GM12865 (cell line): ENCODE results near the gene MORC3.

Experiments
- DNase-seq: peaks from one replicate; pipeline ENCODE4 v3.0.0; 2010; ENCODE audit warnings: low read depth
- H3K4me3 ChIP-seq: 2 replicates; pipeline ENCODE4 v1.5.1; 2011; ENCODE audit warnings: mild to moderate bottlenecking, low read depth, low read length, control low read depth
- TF ChIP-seq, protein P1 (sequence below): IDR thresholded peaks from 2 replicates; pipeline ENCODE4 v1.5.1; 2011; ENCODE audit warnings: low read length, control low read depth, low read depth, inconsistent platforms; ENCODE audit not compliant: insufficient read depth; ENCODE audit errors: missing control alignments

The MORC3 gene

GRCh38 chr21:36350282-36350910, 30.4 kb downstream of the MORC3 start:
- DNase-seq: no peak
- no peak overlapping the region for H3K4me3 ChIP-seq
- TF ChIP-seq, protein P1, sequence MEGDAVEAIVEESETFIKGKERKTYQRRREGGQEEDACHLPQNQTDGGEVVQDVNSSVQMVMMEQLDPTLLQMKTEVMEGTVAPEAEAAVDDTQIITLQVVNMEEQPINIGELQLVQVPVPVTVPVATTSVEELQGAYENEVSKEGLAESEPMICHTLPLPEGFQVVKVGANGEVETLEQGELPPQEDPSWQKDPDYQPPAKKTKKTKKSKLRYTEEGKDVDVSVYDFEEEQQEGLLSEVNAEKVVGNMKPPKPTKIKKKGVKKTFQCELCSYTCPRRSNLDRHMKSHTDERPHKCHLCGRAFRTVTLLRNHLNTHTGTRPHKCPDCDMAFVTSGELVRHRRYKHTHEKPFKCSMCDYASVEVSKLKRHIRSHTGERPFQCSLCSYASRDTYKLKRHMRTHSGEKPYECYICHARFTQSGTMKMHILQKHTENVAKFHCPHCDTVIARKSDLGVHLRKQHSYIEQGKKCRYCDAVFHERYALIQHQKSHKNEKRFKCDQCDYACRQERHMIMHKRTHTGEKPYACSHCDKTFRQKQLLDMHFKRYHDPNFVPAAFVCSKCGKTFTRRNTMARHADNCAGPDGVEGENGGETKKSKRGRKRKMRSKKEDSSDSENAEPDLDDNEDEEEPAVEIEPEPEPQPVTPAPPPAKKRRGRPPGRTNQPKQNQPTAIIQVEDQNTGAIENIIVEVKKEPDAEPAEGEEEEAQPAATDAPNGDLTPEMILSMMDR: no peak

- TF ChIP-seq, protein P1: no peak
- DNase-seq: no peak
- H3K4me3 ChIP-seq: no peak overlapping the region
Measured at GRCh38 chr21:36354918-36355680, 35.1 kb downstream of the MORC3 start.

DNA sequence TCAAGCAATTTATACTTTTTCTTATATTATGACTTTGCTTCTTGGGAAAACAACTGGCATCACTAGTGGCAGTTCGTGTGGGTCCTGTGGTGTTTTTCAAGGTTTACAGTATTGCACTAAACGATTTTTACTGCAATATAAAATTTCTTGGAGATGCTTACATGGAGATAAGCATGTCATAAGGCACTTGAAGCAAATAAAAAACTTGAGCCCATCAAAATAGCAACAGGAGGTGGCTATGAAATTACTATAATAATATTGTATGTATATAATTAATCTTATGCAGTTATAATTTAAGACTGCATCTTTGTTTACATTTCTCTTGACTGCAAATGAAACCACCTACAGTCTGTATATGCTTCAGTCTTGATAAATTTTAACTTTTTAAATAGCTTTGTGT, 35.9 kb downstream of the MORC3 start:
- TF ChIP-seq, protein P1: no peak
- H3K4me3 ChIP-seq: no peak overlapping the region
- no peak for DNase-seq

- TF ChIP-seq, protein P1: no peak
- H3K4me3 ChIP-seq: no peak overlapping the region
- no peak for DNase-seq
Measured at GRCh38 chr21:36359185-36359584, 39.2 kb downstream of the MORC3 start.

- TF ChIP-seq, protein P1: no peak
- H3K4me3 ChIP-seq: no peak overlapping the region
- peak; percentile 69 for DNase-seq
Measured at GRCh38 chr21:36369064-36369685, 49.2 kb downstream of the MORC3 start.

GRCh38 chr21:36375994-36376393, 56.0 kb downstream of the MORC3 start:
- no peak for DNase-seq
- no peak overlapping the region for H3K4me3 ChIP-seq
- TF ChIP-seq, protein P1: no peak
